ENCODE measurements around the gene FREM2.

- TF ChIP-seq POLR2AphosphoS5 (IDR thresholded peaks at IDR 0.05; ENCODE audit: low read depth, low read length) (no peak), TAF1 (IDR thresholded peaks at IDR 0.05; ENCODE audit: borderline replicate concordance, insufficient read depth, low read length) (no peak), SIN3A (IDR thresholded peaks at IDR 0.05; ENCODE audit: borderline replicate concordance, insufficient read depth, low read length) (no peak)
- TF ChIP-seq, protein P1, sequence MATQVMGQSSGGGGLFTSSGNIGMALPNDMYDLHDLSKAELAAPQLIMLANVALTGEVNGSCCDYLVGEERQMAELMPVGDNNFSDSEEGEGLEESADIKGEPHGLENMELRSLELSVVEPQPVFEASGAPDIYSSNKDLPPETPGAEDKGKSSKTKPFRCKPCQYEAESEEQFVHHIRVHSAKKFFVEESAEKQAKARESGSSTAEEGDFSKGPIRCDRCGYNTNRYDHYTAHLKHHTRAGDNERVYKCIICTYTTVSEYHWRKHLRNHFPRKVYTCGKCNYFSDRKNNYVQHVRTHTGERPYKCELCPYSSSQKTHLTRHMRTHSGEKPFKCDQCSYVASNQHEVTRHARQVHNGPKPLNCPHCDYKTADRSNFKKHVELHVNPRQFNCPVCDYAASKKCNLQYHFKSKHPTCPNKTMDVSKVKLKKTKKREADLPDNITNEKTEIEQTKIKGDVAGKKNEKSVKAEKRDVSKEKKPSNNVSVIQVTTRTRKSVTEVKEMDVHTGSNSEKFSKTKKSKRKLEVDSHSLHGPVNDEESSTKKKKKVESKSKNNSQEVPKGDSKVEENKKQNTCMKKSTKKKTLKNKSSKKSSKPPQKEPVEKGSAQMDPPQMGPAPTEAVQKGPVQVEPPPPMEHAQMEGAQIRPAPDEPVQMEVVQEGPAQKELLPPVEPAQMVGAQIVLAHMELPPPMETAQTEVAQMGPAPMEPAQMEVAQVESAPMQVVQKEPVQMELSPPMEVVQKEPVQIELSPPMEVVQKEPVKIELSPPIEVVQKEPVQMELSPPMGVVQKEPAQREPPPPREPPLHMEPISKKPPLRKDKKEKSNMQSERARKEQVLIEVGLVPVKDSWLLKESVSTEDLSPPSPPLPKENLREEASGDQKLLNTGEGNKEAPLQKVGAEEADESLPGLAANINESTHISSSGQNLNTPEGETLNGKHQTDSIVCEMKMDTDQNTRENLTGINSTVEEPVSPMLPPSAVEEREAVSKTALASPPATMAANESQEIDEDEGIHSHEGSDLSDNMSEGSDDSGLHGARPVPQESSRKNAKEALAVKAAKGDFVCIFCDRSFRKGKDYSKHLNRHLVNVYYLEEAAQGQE (IDR thresholded peaks at IDR 0.05; ENCODE audit: insufficient read depth in 1 of 2, low read depth in 2 of 2, low read length in 2 of 2), result no peak
Measured at GRCh38 chr13:38804061-38804460, 117.2 kb downstream of the FREM2 start.
